HG03457 (cell line): ENCODE measurements around the gene LEPROT.

Experiments
- ATAC-seq: cut with Tn5 transposase; IDR thresholded peaks from one replicate; pipeline ENCODE4 v1.9.1; 2021; ENCODE audit warnings: moderate number of reproducible peaks; ENCODE audit not compliant: unreplicated experiment

LEPROT gene

DNA sequence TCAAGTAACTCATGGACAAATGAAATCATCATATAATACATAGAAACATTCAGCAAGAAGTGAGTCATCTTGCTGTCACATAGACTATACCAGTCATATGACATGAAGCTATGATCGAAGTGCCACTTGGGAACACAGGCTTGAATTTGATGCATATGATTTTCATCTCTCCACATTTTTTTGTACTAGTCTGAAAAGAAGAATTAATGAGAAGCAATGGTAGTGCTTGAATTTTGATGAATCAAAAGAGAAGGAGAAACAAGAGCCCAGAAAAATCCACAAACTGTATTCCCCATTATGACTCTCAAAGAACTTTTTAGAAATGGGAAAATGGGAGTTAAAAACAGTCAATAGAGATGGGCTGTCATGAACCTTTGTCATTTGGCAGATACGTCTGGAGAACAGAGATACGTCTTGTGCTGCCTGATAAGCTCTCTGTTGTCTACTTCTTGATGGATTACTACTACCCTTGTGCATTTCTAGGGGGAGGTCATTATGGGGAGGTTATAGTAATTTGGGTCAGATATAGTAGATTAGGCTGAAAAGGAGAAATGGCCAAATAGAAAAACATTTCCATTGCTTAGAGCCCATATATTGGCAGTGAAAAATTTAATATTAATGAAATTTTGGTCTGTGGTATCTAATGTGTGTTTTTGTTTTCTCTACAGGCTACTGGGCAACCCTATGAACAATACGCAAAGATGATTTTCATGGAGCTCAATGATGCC is 8.0 kb upstream of the LEPROT start:
- no peak for ATAC-seq

DNA sequence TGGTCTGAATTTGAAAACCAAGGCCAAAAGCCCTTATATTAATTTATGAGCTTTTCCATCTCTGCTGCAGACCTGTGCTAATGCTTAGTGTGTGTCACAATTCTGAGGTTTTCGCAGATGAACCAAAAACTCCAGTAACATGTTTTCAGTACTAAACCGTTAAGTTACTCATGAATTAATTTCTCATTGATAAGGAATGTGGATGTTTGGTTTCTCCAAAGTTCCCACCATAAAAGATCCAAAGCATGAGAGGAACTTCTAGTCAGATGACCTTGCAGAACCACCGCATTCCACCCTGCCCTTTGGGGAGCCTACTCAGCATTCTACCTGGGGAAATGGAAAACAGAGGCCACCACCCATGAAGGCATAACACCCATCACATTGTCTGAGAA is 7.5 kb upstream of the LEPROT start:
- no peak for ATAC-seq

DNA sequence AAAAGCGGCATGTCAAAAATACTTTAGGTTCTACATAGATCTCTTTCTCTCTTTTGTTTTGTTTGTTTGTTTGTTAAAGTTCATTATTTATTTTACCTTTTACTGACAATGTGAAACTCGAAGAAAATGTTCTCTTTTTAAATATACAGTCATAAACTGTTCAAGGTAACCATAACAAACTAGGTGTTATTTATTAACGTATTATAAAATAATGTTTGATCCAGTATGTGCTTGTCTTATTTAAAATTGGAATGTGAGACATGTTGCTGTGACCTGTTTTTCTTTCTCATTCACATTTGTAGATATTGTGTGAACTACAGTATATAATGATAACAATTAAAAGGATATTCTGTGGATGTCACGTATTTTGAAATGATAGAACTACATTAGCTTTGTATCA is 5.9 kb upstream of the LEPROT start:
- ATAC-seq: no peak

DNA sequence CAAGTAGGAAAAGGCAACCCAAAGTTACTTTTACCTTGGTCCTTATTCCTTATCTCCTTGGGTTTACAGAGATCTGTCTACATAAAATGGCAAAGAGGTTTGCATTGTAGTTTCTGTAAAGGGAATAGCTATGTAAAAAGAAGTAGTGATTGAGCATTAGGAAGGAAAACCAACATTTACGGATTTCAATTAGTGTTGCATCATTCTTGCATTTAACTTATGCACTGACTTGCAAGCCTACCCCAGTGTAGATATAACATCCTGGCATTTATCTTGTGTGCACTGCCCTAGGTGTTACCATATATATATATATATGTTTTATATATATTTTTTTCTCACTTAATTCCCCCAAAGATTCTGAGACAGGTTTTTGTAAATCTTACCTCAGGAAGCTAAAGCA is 3.7 kb upstream of the LEPROT start:
- no peak for ATAC-seq

DNA sequence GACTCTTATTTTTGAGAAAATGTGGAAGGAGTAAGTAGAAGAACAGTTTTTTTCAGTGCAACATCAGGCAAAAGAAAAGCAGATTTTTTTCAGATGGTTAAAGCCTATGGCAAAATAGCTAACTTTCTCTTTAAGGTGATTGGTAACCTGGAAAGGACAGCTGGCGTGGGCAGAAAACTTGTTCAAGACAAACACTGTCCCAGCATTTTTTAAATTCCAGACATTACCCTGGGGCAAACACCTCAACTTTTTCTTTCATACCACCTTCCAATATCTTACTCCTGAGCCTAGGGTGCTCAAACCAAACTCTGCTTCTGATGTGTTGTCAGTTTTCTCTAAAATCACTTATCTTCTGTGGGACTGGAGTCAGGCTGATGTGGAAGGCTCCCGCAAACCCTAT is 2.7 kb upstream of the LEPROT start:
- no peak for ATAC-seq

DNA sequence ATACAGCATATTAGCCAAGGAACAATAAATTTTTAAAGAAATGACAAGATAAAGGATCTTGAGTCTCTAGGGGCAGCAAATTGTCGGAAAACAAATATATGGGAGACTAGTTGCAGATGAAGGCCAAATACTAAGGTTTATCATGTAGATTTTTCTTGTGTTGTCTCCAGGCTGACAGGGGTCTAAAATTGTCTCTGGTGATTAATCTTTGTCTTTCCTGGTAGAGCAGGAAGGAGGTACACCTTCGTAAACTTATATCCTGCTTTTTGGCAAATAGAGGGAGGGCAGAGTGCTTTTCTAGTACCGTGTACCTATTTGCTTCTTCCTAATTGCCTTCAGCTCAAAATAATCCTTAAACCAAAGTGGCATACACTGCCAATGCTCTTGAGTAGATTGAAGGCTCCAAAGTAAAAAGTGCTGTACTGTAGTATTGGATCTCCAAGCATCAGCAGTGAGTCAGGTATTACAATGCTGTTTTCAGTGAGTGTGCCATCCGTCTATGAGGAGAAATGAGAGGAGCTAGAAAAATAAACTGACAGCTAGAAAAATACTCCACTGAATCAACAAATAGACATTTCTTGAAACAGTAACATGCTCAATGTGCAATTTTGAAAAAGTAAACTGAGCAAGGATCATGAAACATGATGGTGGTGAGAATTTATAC is 1.8 kb upstream of the LEPROT start:
- no peak for ATAC-seq

DNA sequence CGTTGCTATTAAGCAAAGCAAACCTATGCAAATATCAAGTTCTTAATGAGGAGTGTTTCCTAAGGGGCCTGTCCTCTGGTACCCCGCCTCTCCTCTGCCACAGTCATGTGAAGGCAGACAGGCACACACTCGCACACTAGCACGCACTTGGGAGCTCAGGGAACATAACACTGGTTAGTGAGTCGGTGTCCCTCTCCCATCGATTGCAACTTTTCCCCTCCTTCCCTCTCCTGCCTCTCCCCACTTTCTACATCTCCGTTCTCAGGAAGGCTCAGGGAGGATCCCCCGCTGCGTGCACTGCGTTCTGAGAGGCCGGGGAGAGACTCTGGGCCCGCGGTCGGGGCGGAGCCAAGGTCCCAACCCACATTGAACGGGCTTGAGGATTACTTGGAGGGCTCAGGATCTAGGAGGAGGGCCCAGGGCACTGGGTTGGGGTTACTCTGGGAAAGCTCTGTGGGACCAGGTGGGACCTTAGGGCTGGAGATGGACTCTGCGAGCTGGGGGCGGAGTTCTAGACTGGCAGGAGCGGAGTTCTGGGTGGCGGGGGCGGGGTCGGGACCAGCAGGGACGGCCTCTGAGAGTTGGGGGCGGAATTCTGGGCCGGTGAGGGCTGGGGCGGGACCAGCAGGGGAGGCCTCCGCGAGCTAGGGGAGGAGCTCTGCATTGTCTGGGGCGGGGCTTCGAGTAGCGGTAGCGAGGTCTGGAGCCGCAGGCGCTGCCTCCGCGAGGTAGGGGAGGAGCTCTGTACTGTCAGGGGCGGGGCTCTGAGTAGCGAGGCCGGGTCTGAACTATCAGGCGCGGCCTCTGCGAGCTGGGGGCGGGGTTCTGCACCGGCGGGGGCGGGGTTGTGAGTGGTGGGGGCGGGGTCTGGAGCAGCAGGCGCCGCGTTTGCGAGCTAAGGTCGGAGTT is 533 bp upstream of the LEPROT start:
- peak; percentile 94 for ATAC-seq

DNA sequence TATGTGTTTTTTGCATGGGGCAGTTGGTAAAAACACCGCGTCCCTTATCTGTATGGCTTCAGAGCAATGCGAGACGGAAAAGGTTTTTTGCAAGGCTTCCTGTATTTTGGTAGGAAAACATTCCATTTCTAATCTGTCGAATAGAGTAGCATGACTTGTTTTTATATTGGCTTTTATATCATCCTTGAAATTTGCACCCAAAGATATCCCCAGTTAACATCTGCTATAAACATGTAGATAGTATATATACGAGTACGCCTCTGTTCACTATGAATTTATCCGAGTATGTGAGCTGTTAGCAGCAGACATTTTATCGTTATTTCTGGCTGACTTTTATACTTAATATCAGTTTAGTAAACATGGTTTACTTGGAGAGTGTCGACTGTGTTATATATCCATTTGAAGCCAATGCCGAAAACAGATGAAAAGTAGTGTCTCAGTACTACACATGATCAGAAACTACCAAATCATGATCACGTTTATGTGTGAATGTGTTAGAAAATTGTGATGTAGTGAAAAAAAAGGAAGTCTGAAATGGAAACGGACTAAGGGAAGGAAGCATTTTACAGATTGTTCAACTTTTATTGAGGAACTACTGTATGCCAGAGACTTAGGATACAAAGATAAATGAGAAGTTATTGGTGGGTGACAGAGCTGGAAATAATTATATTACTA is 1.0 kb downstream of the LEPROT start:
- no peak for ATAC-seq

DNA sequence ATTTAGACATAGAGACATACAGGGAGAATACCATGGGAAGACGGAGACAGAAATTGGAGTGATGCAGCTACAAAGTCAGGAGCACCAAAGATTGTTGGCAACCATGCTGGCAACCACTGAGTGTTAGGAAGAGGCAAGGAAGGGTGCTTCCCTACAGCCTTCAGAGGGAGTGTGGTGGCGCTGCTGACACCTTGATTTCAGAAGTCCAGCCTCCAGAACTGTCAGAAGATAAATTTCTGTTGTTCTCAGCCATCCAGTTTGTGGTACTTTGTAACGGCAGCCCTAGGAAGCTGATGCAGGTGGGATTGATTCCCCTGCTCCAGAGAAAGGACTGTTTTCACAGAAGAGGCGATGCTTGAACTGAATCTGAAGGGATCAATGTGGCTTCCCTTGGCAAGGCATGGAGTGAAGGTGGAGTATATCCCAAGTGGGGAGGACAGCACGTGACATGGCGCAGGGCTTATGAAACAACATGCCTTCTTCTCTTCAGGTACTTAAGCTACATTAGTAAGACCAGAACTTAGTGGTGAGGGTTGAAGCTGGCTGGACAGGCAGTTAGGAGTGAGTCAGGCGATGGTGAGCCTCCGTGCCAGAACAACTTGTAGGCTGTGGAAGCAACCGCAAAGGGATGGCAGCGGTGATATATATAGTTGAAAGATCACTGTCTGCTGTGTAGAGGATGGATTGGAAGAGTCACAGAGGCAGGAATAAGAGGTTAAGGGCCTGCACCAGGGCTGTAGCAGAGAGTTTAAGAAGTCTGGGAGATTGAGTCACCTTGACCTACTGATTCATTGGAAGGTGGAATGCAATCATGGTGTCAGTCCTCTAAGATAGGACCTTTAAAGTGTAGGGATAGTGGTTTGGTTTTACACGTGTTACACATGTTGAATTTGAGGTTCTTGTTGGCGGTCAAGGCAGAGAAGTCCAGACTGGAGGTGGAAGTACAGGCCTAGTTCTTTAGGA is 2.1 kb downstream of the LEPROT start:
- ATAC-seq: no peak

DNA sequence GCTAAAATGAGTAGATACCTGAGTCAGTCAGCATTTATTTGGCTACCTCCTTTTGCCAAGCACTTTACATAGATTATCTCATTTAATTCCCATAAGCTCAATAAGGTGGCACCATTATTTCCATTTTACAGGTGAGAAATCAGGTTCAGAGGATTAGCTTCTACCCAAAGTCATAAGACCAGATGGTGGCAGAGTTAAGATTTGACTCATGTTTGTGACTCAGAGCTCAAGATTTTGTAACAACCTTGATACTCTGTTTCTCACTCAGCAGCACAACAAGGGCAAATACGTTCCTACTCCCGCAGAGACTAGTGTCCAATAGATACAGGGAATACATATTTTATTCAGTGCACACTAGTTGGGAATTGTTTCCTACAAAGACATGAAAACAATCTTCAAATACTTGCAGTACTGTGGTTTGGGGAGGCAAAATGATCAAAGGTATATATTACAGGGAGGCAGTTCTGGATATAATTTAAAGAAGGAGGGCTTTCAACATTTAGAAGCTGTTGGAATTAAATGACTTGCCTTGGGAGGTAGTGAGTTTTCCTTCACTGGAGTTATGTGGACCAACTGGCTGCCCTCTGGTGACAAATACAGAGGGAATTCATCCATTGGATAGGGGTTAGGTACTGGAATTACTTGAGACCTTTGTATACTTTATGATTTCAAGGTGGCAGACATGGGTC is 3.6 kb downstream of the LEPROT start:
- ATAC-seq: no peak

DNA sequence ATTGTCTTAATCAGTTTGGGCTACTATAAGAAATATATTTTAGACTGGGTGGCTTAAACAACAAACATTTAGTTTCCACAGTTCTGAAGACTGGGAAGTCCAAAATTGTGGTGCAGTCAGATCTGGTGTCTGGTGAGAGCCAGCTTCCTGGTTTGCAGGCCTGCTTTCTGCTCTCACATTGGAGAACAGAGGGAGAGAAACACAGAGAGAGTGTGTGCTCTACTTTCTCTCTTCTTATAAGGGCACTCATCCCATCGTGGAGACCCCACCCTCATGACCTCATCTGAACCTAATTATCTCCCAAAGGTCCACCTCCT is 4.1 kb downstream of the LEPROT start:
- ATAC-seq: no peak

DNA sequence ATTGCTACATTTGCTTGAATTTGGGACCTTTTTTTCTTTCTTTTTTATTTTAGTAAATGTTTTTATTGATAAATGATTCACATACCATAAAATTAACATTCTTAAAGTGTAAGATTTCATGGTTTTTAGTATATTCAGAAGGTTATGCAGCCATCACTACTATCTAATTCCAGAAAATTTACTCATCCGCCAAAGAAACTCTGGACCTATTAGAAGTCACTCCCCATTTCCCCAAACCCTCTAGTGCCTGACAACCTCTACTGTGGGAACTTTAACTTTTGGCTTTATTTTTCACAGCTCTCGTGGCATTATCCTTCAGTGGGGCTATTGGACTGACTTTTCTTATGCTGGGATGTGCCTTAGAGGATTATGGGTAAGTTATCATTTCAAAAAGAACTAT is 4.5 kb downstream of the LEPROT start:
- ATAC-seq: no peak

DNA sequence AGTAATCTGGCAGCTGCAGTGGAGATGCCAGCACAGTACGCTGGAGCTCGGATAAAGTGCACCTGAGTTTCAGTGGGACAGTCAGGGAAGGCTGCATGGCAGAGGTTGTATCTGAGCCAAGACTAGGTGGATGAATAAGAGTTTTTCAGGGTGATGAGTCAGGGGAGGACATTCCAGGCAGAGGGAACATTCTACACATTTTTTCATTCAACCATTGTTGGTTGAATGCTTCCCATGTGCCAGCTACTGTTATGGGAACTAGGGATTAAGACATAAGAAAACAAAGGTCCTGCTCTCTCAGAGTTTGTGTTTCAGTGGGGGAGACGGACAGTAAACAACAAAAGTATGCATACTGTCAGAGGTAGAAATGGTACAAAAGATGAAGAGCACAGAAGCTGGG is 5.2 kb downstream of the LEPROT start:
- ATAC-seq: no peak

DNA sequence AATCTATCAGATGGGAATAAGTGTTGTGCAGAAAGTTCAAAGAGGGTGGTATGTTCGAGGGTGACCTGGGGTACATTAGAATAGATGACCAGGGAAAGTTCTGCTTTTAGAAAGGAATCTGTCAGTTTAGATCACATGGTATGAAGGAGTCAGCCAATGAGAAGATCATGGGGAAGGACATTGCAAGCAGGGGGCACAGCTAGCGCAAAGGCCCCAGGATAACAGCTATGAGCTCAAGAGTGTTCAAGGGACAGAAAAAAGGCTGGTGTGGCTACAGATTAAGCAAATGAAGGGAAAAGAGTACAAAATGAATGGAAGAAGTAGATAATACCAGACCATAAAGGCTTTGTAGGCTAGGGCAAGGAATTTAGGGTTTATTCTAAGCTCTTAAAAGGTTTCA is 8.6 kb downstream of the LEPROT start:
- no peak for ATAC-seq

DNA sequence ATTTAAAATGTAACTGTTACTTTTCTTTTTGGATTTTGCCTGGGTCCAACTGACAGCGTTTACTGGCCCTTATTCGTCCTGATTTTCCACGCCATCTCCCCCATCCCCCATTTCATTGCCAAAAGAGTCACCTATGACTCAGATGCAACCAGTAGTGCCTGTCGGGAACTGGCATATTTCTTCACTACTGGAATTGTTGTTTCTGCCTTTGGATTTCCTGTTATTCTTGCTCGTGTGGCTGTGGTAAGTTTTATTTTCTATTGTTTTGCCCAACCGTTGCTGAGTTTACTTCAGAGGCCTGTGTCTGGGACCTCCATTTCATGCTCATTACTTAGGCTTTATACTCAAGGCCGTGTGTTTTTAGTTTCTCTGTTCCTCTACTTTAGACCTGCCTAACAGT is 9.3 kb downstream of the LEPROT start:
- no peak for ATAC-seq

DNA sequence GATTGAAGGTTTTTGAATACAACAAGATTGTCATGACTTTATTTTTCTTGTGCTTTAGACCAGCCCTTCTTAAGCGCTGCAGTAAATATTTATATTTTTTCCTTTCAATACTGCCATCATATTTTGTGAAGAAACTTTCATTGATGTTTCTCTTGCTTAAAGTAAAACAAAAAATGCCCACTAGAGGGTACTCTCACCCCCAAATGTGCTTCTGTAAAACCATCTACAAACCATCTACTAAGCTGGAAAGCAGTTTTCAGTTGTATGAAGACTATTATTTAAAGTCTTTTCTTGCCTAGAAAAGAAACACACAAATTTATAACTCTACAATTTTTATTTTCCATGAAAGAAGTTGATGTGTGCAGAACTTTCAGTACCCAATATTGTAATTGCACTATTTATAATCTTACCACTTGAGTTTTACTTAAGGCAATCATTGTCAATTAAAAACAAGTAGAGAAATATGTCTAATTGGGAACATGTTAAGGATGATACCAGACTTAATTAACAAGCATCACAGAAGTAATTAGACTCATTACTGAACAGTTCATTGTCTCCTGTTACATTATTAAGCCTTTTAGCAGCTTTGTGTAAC is 10.7 kb downstream of the LEPROT start:
- peak; percentile 55 for ATAC-seq

DNA sequence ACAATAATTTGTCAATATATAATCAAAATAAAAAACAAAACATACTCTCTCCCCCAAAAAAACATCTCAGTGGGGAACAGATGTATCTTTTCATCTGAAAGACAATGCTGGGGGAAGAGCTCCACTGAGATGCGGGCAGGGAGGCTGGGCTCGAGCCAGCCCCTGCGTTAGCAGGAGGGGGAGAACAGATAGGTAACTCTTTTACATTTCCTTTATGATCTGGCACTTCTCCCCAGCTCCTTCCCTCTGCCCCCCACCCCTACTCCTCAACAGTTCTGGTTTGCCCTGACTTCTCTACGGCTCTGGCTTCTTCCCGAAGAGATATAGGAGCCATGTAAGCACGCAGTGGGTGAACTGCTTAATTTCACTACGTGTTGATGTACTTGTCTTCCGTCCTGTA is 12.4 kb downstream of the LEPROT start:
- no peak for ATAC-seq

DNA sequence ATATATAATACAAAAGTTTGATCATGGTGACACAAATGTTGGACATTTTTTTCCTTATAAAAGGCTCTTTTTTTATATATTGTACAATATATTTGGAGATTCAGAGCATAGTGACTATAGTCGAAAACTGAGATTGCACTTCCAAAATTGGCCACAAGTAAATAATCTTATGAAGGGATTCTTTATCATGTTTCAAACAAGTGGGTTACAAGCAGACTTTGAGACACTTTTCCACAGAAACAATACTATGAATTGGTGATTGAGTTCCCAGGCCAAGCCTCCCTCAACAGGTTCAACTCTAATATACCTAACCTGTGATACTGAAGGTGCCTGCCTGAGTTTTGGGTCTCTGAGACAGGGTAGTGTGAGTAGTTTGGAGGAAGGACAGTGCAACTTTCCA is 13.8 kb downstream of the LEPROT start:
- ATAC-seq: no peak

DNA sequence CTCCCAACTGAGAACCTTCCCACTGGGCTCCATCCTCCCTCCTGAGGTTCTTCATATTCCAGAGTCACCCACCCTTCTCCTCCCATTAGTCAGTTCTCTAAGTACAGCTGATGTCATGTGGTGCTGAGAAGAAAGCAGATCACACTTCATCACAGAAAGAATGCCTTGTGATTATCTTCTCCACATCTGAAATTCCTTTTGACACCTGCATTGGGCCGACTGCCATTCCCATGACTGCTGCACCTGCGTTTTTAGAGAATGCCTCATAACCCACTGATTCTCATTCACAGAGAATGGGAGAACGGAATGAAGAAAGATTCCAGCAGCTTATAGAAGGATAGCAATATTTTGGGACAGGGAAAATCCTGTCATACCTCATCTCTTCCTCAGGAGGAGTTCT is 14.3 kb downstream of the LEPROT start:
- no peak for ATAC-seq
